Measurements from ENCODE around the gene POMP. TPM values are rescaled to one million over a fixed set of nuclear protein-coding genes. Genes with fewer than 3 reads are reported as not detected.

Gene POMP
- total RNA-seq, 1 donor from 2014 or later = 98.9 TPM

- H3K27ac ChIP-seq = no peak overlapping the region
- no peaks in the 10 kb centered on the region for H3K4me1 Mint-ChIP-seq
- TF ChIP-seq, protein P1, sequence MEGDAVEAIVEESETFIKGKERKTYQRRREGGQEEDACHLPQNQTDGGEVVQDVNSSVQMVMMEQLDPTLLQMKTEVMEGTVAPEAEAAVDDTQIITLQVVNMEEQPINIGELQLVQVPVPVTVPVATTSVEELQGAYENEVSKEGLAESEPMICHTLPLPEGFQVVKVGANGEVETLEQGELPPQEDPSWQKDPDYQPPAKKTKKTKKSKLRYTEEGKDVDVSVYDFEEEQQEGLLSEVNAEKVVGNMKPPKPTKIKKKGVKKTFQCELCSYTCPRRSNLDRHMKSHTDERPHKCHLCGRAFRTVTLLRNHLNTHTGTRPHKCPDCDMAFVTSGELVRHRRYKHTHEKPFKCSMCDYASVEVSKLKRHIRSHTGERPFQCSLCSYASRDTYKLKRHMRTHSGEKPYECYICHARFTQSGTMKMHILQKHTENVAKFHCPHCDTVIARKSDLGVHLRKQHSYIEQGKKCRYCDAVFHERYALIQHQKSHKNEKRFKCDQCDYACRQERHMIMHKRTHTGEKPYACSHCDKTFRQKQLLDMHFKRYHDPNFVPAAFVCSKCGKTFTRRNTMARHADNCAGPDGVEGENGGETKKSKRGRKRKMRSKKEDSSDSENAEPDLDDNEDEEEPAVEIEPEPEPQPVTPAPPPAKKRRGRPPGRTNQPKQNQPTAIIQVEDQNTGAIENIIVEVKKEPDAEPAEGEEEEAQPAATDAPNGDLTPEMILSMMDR (IDR thresholded peaks at IDR 0.05) = no peak
- no peak for TF ChIP-seq EZH2 (IDR thresholded peaks at IDR 0.05)
- no peak for TF ChIP-seq EZH2phosphoT487 (IDR thresholded peaks at IDR 0.05)
- no peaks in the 10 kb centered on the region for H3K36me3 ChIP-seq
- no peaks in the 10 kb centered on the region for H3K27me3 ChIP-seq
- no peak overlapping the region for H3K4me3 Mint-ChIP-seq
- H3K9me3 ChIP-seq (ENCODE audit: low read depth) = no peaks in the 10 kb centered on the region
- H3K36me3 Mint-ChIP-seq = no peaks in the 10 kb centered on the region
- H2AFZ ChIP-seq (replicated peaks) = no peak overlapping the region
- H4K20me1 ChIP-seq (ENCODE audit: low read depth) = no peaks in the 10 kb centered on the region
- no peak overlapping the region for H3K4me3 ChIP-seq
- H3K4me1 ChIP-seq = peaks cover 4% of the 10 kb centered on the region
- no peak for DNase-seq (ENCODE audit: low spot score)
- no peaks in the 10 kb centered on the region for H3F3A ChIP-seq (ENCODE audit: low read depth)
- no peaks in the 10 kb centered on the region for H3K27me3 Mint-ChIP-seq (ENCODE audit: insufficient read depth, low read depth)
- no peaks in the 10 kb centered on the region for H3K9me3 Mint-ChIP-seq
- H3K9ac ChIP-seq = no peak overlapping the region
- no peak overlapping the region for H3K4me2 ChIP-seq
- no peak overlapping the region for H3K27ac Mint-ChIP-seq
- no peaks in the 10 kb centered on the region for H3K79me2 ChIP-seq (ENCODE audit: low read depth)
Observed at GRCh38 chr13:28637714-28638355, 21.1 kb upstream of the POMP start.

DNA sequence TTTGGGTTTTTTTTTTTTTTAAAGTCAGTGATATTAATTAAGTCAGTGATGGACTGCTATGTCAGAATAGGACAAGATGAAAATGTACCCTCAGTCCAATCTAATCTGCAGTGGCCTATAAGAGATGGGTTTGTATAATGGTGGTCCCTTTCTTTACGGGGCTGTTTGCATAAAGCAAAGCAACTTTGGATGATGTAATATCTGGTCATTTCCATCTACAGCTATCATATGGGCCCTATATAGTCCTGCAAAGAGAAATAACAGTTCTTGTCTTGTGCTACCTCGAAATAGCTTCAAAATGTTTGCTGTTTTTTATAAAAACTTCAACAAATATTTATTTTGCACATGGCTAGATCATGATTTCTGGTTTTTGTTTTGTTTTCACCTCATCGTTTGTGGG is 20.2 kb upstream of the POMP start:
- Histone ChIP-seq H3F3A (ENCODE audit: low read depth) (no peaks in the 10 kb centered on the region), H3K36me3 (no peaks in the 10 kb centered on the region), H3K9me3 (ENCODE audit: low read depth) (no peaks in the 10 kb centered on the region), H3K4me3 (no peak overlapping the region), H4K20me1 (ENCODE audit: low read depth) (no peaks in the 10 kb centered on the region), H3K4me1 (peaks cover 4% of the 10 kb centered on the region), H2AFZ (replicated peaks) (no peak overlapping the region), H3K79me2 (ENCODE audit: low read depth) (no peaks in the 10 kb centered on the region), H3K9ac (no peak overlapping the region), H3K27ac (no peak overlapping the region), H3K4me2 (no peak overlapping the region), H3K27me3 (no peaks in the 10 kb centered on the region)
- Mint-ChIP-seq H3K4me1 (no peaks in the 10 kb centered on the region), H3K27ac (no peak overlapping the region), H3K36me3 (no peaks in the 10 kb centered on the region), H3K27me3 (ENCODE audit: insufficient read depth, low read depth) (no peaks in the 10 kb centered on the region), H3K4me3 (no peak overlapping the region), H3K9me3 (no peaks in the 10 kb centered on the region)
- DNase-seq (ENCODE audit: low spot score) = no peak
- TF ChIP-seq, protein P1 (IDR thresholded peaks at IDR 0.05) = no peak
- no peak for TF ChIP-seq EZH2 (IDR thresholded peaks at IDR 0.05)
- no peak for TF ChIP-seq EZH2phosphoT487 (IDR thresholded peaks at IDR 0.05)

DNA sequence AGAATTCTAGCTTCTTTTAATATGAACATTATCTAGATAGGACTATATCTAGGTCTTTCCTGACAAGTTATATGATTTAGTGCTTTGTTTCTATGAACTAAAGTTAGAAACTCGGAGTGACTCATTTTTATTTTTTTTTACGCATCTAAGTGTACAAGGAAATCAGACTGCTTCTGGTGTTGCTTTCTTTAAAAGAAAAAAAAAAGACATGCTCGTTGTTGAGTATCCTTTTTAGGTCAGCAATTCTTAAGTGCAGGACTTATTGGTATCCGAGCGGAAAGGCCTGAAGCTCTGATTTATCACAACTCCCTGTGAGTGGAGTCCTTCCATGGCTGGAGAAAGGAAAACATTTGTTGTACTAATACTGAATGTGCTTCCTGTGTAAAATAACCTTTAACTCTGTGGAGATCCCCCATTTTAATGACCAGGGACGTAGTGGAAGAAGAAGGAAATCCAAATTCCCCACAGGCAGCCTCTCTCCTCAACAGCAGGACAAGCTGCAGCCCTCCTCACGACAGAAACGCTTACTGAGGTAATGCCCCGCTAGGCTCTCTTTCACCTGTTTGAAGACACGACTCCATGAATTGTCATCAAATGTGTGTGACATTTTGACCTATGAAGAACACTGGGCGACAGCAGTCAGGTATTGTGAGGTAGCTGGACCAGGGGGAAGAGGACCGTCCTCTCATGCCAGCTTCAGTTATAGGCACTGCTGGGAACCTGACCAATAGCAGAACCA is 17.9 kb upstream of the POMP start:
- Histone ChIP-seq H3K9me3 (ENCODE audit: low read depth) (no peaks in the 10 kb centered on the region), H3K27me3 (no peaks in the 10 kb centered on the region), H3K9ac (no peak overlapping the region), H3K4me3 (no peak overlapping the region), H3K79me2 (ENCODE audit: low read depth) (no peaks in the 10 kb centered on the region), H3K4me2 (no peak overlapping the region), H3K36me3 (no peaks in the 10 kb centered on the region), H3K27ac (no peak overlapping the region), H2AFZ (replicated peaks) (no peak overlapping the region), H4K20me1 (ENCODE audit: low read depth) (no peaks in the 10 kb centered on the region), H3K4me1 (peaks cover 4% of the 10 kb centered on the region), H3F3A (ENCODE audit: low read depth) (no peaks in the 10 kb centered on the region)
- Mint-ChIP-seq H3K27ac (no peak overlapping the region), H3K4me1 (no peaks in the 10 kb centered on the region), H3K9me3 (no peaks in the 10 kb centered on the region), H3K4me3 (no peak overlapping the region), H3K27me3 (ENCODE audit: insufficient read depth, low read depth) (peaks cover 2% of the 10 kb centered on the region), H3K36me3 (no peaks in the 10 kb centered on the region)
- no peak for DNase-seq (ENCODE audit: low spot score)
- TF ChIP-seq, protein P1 (IDR thresholded peaks at IDR 0.05) = no peak
- no peak for TF ChIP-seq EZH2 (IDR thresholded peaks at IDR 0.05)
- TF ChIP-seq EZH2phosphoT487 (IDR thresholded peaks at IDR 0.05) = no peak
